Measurements from ENCODE around the gene RAD17. TPM values are rescaled to one million over a fixed set of nuclear protein-coding genes. Genes with fewer than 3 reads are reported as not detected.

The RAD17 gene
- polyA plus RNA-seq, 1 experiment: 20.5 TPM

DNA sequence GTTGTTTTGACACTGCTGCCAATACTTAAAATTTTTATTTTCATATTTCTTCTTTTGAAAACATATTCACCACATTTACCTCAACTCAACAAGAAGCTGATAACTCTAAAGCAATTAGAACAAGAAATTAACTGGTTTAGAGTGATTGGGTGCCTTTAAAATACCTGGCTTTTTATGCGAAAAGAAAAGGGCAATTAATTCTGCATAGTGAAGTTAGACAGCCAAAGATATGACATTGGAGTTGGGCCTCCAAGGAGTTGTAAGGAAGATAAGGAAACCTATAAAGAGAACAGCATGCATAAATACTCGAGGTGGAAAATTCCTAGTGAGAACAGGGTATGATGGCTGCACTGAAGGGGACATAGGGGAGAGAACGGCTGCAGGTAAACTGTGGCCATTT, 9.9 kb upstream of the RAD17 start:
- Histone ChIP-seq H3K27me3 (ENCODE audit: control insufficient read depth, insufficient read depth, low read length) (no peaks in the 10 kb centered on the region), H3K27ac (ENCODE audit: low read depth, low read length) (no peak overlapping the region), H3K9me3 (ENCODE audit: control insufficient read depth, insufficient read depth, low read length) (no peaks in the 10 kb centered on the region), H3K4me3 (ENCODE audit: low read depth, low read length) (no peak overlapping the region)
- DNase-seq (ENCODE audit: low read depth, low spot score): no peak
- TF ChIP-seq CTCF (IDR thresholded peaks at IDR 0.05; ENCODE audit: low read depth, low read length): no peak
- ChIA-PET POLR2A (no interaction called here), CTCF (interaction anchor here (0.9 to 1.1 kb wide), 2 partner anchors 25 to 266 kb away, joined by 3 read pairs; no protein-coding TSS in a partner anchor)

- no peaks in the 10 kb centered on the region for H3K27me3 ChIP-seq (ENCODE audit: control insufficient read depth, insufficient read depth, low read length)
- H3K4me3 ChIP-seq (ENCODE audit: low read depth, low read length): no peak overlapping the region
- H3K9me3 ChIP-seq (ENCODE audit: control insufficient read depth, insufficient read depth, low read length): no peaks in the 10 kb centered on the region
- ChIA-PET POLR2A (no interaction called here), CTCF (interaction anchor here (0.8 kb wide), 1 partner anchor 267 kb away, joined by 5 read pairs; the partner anchor contains the start of gene SLC30A5)
- no peak for DNase-seq (ENCODE audit: low read depth, low spot score)
- no peak for TF ChIP-seq CTCF (IDR thresholded peaks at IDR 0.05; ENCODE audit: low read depth, low read length)
- H3K27ac ChIP-seq (ENCODE audit: low read depth, low read length): no peak overlapping the region
Measured at GRCh38 chr5:69360442-69360841, 9.2 kb upstream of the RAD17 start.

DNA sequence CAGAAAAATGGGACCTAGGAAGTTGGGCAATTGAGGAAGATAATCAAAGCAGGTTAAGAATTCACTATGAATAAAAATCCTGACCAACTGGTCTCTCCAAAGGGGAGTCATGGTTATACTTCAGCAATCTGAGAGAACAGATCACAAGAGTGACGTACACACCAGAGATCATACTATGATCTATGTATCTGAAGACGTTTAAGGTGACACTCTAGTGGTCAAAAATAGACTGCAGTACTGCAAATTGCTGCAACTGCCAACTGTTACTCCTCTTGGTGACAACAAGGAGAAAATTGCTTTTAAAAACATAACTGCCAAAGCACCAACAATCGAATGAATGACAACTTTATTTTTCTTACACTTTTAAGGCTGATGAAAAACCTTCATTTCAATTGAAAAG, 5.2 kb upstream of the RAD17 start:
- no peak for DNase-seq (ENCODE audit: low read depth, low spot score)
- Histone ChIP-seq H3K27me3 (ENCODE audit: control insufficient read depth, insufficient read depth, low read length) (no peaks in the 10 kb centered on the region), H3K9me3 (ENCODE audit: control insufficient read depth, insufficient read depth, low read length) (no peaks in the 10 kb centered on the region), H3K4me3 (ENCODE audit: low read depth, low read length) (no peak overlapping the region), H3K27ac (ENCODE audit: low read depth, low read length) (no peak overlapping the region)
- CTCF ChIA-PET: no interaction called here
- POLR2A ChIA-PET: no interaction called here
- peak; percentile 45 for TF ChIP-seq CTCF (IDR thresholded peaks at IDR 0.05; ENCODE audit: low read depth, low read length)

DNA sequence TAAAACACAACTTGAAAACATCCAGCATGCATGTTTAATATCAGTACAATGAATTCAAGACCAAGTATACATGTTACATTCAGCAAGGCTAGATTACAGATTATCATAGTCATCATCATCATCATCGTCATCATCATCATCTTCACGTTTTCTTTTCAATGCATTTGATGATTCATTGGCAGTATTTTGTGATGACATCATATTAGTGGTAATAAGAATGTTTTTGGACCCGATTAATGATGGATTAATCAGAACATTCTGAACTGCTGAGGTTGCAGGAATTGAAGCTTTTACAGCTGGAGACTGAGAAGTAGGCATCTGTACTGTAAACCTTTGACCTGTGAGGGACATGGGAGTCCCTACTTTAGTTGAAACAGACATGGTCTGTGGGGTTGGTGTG, 4.8 kb upstream of the RAD17 start:
- TF ChIP-seq CTCF (IDR thresholded peaks at IDR 0.05; ENCODE audit: low read depth, low read length): no peak
- Histone ChIP-seq H3K27ac (ENCODE audit: low read depth, low read length) (no peak overlapping the region), H3K9me3 (ENCODE audit: control insufficient read depth, insufficient read depth, low read length) (no peaks in the 10 kb centered on the region), H3K27me3 (ENCODE audit: control insufficient read depth, insufficient read depth, low read length) (no peaks in the 10 kb centered on the region), H3K4me3 (ENCODE audit: low read depth, low read length) (no peak overlapping the region)
- DNase-seq (ENCODE audit: low read depth, low spot score): no peak
- POLR2A ChIA-PET: no interaction called here
- CTCF ChIA-PET: no interaction called here

GRCh38 chr5:69367697-69368279, 1.8 kb upstream of the RAD17 start:
- peak overlapping the region; percentile 95 for H3K4me3 ChIP-seq (ENCODE audit: low read depth, low read length)
- H3K27me3 ChIP-seq (ENCODE audit: control insufficient read depth, insufficient read depth, low read length): no peaks in the 10 kb centered on the region
- no peak for TF ChIP-seq CTCF (IDR thresholded peaks at IDR 0.05; ENCODE audit: low read depth, low read length)
- H3K27ac ChIP-seq (ENCODE audit: low read depth, low read length): no peak overlapping the region
- DNase-seq (ENCODE audit: low read depth, low spot score): no peak
- no peaks in the 10 kb centered on the region for H3K9me3 ChIP-seq (ENCODE audit: control insufficient read depth, insufficient read depth, low read length)
- POLR2A ChIA-PET: interaction anchor here (0.6 kb wide), 1 partner anchor 1646 kb away, joined by 6 read pairs; no protein-coding TSS in a partner anchor
- CTCF ChIA-PET: interaction anchor here (1.4 to 2.7 kb wide), 2 partner anchors 274 to 324 kb away, joined by 6 to 7 read pairs; partner anchors contain the start of gene SLC30A5
